SK-N-SH treated with all-trans-retinoic acid at 6 μM for 48 hours (cell line): ENCODE data around the gene LUC7L3.

Source experiments
- TSHZ2 ChIP-seq: fragments of 250-450 bp; sonication (Bioruptor Pico); IDR thresholded peaks from 2 replicates; pipeline ENCODE4 v1.5.0; 2020; ENCODE audit warnings: mild to moderate bottlenecking, moderate library complexity
- ZC3H10 ChIP-seq: fragments of 250-450 bp; sonication (Bioruptor Pico); IDR thresholded peaks from 2 replicates; pipeline ENCODE4 v1.5.1; 2021; ENCODE audit warnings: mild to moderate bottlenecking, moderate library complexity
- ZFP3 ChIP-seq: fragments of 250-450 bp; sonication (Bioruptor Pico); IDR thresholded peaks from 2 replicates; pipeline ENCODE4 v1.5.0; 2020; ENCODE audit warnings: mild to moderate bottlenecking, moderate library complexity

DNA sequence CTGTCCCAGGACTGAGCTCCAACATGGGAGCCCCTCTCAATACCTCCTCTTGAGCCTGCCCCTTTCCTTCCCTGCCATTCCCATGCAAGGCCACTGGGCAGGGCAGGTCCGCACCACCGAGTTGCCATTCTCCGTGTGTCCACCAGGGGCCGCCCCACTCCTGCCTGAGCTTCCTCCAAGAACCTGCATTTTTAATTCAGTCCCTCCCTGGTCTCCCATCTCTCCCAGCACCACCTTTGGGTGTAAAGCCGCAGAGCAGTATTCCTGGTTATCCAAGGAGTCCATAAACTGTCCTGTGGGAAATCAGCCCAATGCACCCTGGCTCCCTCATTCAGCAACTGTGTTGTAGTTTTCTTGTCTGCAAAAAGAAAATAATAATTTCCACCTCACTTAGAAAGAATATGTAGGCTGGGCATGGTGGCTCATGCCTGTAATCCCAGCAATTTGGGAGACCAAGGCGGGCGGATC is 63.8 kb downstream of the LUC7L3 start:
- TF ChIP-seq ZFP3 (CRISPR knock-in tag) (no peak), TSHZ2 (CRISPR knock-in tag) (no peak), ZC3H10 (no peak)
